Measurements from ENCODE around the gene TMBIM4. TPM values are rescaled to one million over a fixed set of nuclear protein-coding genes. Genes with fewer than 3 reads are reported as not detected.

The TMBIM4 gene
- total RNA-seq, 4 donors from 2014 or later = 186 to 322 (median 242) TPM

DNA sequence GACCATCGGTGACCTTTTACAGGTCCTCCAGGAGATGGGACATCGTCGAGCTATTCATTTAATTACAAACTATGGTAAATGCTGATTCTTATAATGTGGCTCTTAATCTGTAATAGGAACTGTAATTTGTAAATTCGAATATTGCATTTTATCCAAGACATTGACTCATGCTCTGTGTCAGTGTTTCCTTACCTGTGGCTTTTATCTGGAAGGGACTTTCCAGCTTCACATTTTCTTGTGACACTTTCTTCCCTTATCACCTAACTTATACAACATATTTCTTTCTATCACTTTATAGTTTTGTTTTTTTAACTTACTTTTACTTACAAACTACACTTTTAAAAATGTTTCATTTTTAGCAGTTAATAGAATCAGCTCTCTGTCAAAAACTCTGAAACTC lies 34.0 kb upstream of the TMBIM4 start:
- no peaks in the 10 kb centered on the region for H3K27me3 ChIP-seq
- no peak overlapping the region for H3K4me3 ChIP-seq (replicated peaks in 1 of 3)
- H3K27ac ChIP-seq = no peak overlapping the region
- no peak for TF ChIP-seq CTCF (IDR thresholded peaks at IDR 0.05)
- TF ChIP-seq POLR2A (IDR thresholded peaks at IDR 0.05) = no peak
- 80 to 82% methylated on average over 4 of the region's 4 CpGs for WGBS, 2 donors
- no peaks in the 10 kb centered on the region for H3K36me3 ChIP-seq
- no peaks in the 10 kb centered on the region for H3K4me1 ChIP-seq
- intact Hi-C loops (cut with DNase I) = no loop called here
- no peaks in the 10 kb centered on the region for H3K9me3 ChIP-seq
- no peak for DNase-seq

DNA sequence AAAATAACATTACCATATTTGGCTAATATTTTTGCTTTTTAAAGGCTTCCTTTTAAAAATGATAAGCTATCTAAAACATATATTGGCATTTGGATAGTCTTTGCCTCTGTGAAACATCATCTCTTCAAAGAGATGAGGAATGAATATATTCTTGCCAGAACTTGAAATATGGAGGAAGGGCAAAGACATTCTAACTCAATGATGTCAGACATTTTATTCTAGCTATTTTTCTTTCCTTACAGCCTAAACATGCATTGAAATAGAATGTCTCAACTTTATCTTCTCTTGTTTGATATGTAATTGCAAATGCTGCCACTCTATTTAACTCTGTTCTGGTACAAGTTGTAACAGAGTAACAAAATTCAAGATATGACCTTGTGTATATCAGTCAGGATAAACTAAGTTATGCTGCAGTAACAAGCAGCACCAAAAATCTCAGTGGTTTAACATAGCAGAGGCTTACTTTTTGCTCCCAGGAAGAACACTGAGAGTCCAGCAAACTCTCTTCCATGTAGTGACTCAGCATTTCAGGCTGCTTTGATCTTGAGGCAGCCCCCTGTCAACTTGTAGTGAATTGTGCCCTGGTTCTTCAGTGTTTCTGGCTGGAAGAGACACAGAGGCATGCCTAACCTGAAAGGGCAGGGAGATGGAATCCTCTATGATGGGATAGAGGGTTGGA lies 30.2 kb upstream of the TMBIM4 start:
- TF ChIP-seq POLR2A (IDR thresholded peaks at IDR 0.05) (no peak), CTCF (IDR thresholded peaks at IDR 0.05) (no peak)
- Histone ChIP-seq H3K36me3 (no peaks in the 10 kb centered on the region), H3K4me3 (replicated peaks in 1 of 3) (no peak overlapping the region), H3K27me3 (no peaks in the 10 kb centered on the region), H3K4me1 (peaks cover 0 to 7% of the 10 kb centered on the region in 2 donors), H3K27ac (no peak overlapping the region), H3K9me3 (no peaks in the 10 kb centered on the region)
- intact Hi-C loops (cut with DNase I) = no loop called here
- no peak for DNase-seq

- no peaks in the 10 kb centered on the region for H3K36me3 ChIP-seq
- TF ChIP-seq CTCF (IDR thresholded peaks at IDR 0.05) = no peak
- TF ChIP-seq POLR2A (IDR thresholded peaks at IDR 0.05) = no peak
- H3K4me3 ChIP-seq (replicated peaks in 1 of 3) = no peak overlapping the region
- H3K27me3 ChIP-seq = no peaks in the 10 kb centered on the region
- H3K9me3 ChIP-seq = no peaks in the 10 kb centered on the region
- H3K27ac ChIP-seq = no peak overlapping the region
- DNase-seq = no peak
- WGBS, 2 donors = 67 to 81% methylated on average over 3 of the region's 3 CpGs
- intact Hi-C loops (cut with DNase I) = no loop called here
- peaks cover 0 to 7% of the 10 kb centered on the region in 2 donors for H3K4me1 ChIP-seq
These were observed 29.3 kb upstream of the TMBIM4 start for GRCh38 chr12:66199141-66199540.

GRCh38 chr12:66197495-66197921 lies 27.7 kb upstream of the TMBIM4 start:
- no peaks in the 10 kb centered on the region for H3K27me3 ChIP-seq
- H3K27ac ChIP-seq = no peak overlapping the region
- DNase-seq = no peak
- intact Hi-C loops (cut with DNase I) = no loop called here
- WGBS, 2 donors = 42 to 45% methylated on average over 3 of the region's 3 CpGs
- H3K4me3 ChIP-seq (replicated peaks in 1 of 3) = no peak overlapping the region
- no peak for TF ChIP-seq POLR2A (IDR thresholded peaks at IDR 0.05)
- no peak for TF ChIP-seq CTCF (IDR thresholded peaks at IDR 0.05)
- H3K9me3 ChIP-seq = no peaks in the 10 kb centered on the region
- H3K36me3 ChIP-seq = no peaks in the 10 kb centered on the region
- H3K4me1 ChIP-seq = peaks cover 0 to 7% of the 10 kb centered on the region in 2 donors

- Histone ChIP-seq H3K9me3 (no peaks in the 10 kb centered on the region), H3K4me1 (peaks cover 0 to 7% of the 10 kb centered on the region in 2 donors), H3K27ac (peak overlapping the region in 1 of 3 donors; percentile 8), H3K27me3 (no peaks in the 10 kb centered on the region), H3K4me3 (replicated peaks in 1 of 3) (no peak overlapping the region), H3K36me3 (no peaks in the 10 kb centered on the region)
- TF ChIP-seq CTCF (IDR thresholded peaks at IDR 0.05) = no peak
- no peak for TF ChIP-seq POLR2A (IDR thresholded peaks at IDR 0.05)
- DNase-seq = no peak
- WGBS, 2 donors = 30 to 36% methylated on average over 3 of the region's 3 CpGs
- intact Hi-C loops (cut with DNase I) = no loop called here
These were observed 27.0 kb upstream of the TMBIM4 start for GRCh38 chr12:66196806-66197205.

All from thyroid gland (tissue), 4 donors.